Smooth muscle cell (in vitro differentiated cells): ENCODE measurements around the gene TBC1D23. TPM values are rescaled to one million over a fixed set of nuclear protein-coding genes. Genes with fewer than 3 reads are reported as not detected.

ENCODE experiments used
- DNase-seq: peaks from one replicate; lab custom pipeline; 2025; ENCODE audit not compliant: unreplicated experiment; lab: John Stamatoyannopoulos, UW
- H2AFZ ChIP-seq: fragments of 200-600 bp; sonication (generic); 2 replicates; pipeline ENCODE4 v1.6.0; 2016; ENCODE audit warnings: antibody characterized with exemption, low read depth, mild to moderate bottlenecking
- H3F3A ChIP-seq: fragments of 200-600 bp; sonication (generic); 2 replicates; pipeline ENCODE4 v1.6.0; 2017; ENCODE audit warnings: antibody characterized with exemption, low read depth
- H3K27ac ChIP-seq: fragments of 200-600 bp; sonication (generic); 2 replicates; pipeline ENCODE4 v1.5.1; 2016; ENCODE audit warnings: low read depth, mild to moderate bottlenecking
- H3K27me3 ChIP-seq: fragments of 200-600 bp; sonication (generic); 2 replicates; pipeline ENCODE4 v1.6.1; 2016; ENCODE audit warnings: low read depth, mild to moderate bottlenecking
- H3K36me3 ChIP-seq: fragments of 200-600 bp; sonication (generic); 2 replicates; pipeline ENCODE4 v1.5.1; 2016; ENCODE audit warnings: low read depth
- H3K4me1 ChIP-seq: fragments of 200-600 bp; sonication (generic); 2 replicates; pipeline ENCODE4 v1.5.1; 2016; ENCODE audit warnings: low read depth
- H3K4me2 ChIP-seq: fragments of 200-600 bp; sonication (generic); 2 replicates; pipeline ENCODE4 v1.6.0; 2016; ENCODE audit warnings: mild to moderate bottlenecking
- H3K4me3 ChIP-seq: fragments of 200-600 bp; sonication (generic); 2 replicates; pipeline ENCODE4 v1.5.1; 2016; ENCODE audit warnings: mild to moderate bottlenecking
- H3K79me2 ChIP-seq: fragments of 200-600 bp; sonication (generic); 2 replicates; pipeline ENCODE4 v1.6.0; 2016; ENCODE audit warnings: low read depth, mild to moderate bottlenecking
- H3K9ac ChIP-seq: fragments of 200-600 bp; sonication (generic); 2 replicates; pipeline ENCODE4 v1.6.0; 2016; ENCODE audit warnings: low read depth
- H3K9me3 ChIP-seq: fragments of 200-600 bp; sonication (generic); replicated peaks from 2 replicates; pipeline ENCODE4 v1.5.1; 2016; ENCODE audit warnings: low read depth
- H4K20me1 ChIP-seq: fragments of 200-600 bp; sonication (generic); 2 replicates; pipeline ENCODE4 v1.6.0; 2016; ENCODE audit warnings: low read depth
- WGBS: methylation state at CpG from one replicate; pipeline ENCODE4 v1.1.7; 2016; ENCODE audit warnings: low lambda C conversion rate; 5-methylcytosine and 5-hydroxymethylcytosine counted together
- polyA plus RNA-seq: library from polyadenylated mRNA; unstranded; fragments of >200 nt; fragmentation: Nextera tagmentation; extraction: Ambion mirVana; gene quantifications from 2 replicates; pipeline ENCODE4 v1.2.1, GENCODE V29; 2016
- total RNA-seq: library from RNA; depleted of rRNA; stranded (reverse); fragments of >200 nt; gene quantifications from 2 replicates; pipeline ENCODE4 v1.2.3, GENCODE V29; 2014
- TF ChIP-seq, protein P1 (sequence below): fragments of 200-600 bp; sonication (generic); IDR thresholded peaks from 2 replicates; pipeline ENCODE4 v1.5.1; 2017; ENCODE audit warnings: borderline replicate concordance, mild to moderate bottlenecking, antibody characterized with exemption; ENCODE audit not compliant: insufficient read depth, poor library complexity, severe bottlenecking

The TBC1D23 gene
- total and polyA plus RNA-seq, 2 experiments from 2014 or later: 36.0 to 77.7 TPM

DNA sequence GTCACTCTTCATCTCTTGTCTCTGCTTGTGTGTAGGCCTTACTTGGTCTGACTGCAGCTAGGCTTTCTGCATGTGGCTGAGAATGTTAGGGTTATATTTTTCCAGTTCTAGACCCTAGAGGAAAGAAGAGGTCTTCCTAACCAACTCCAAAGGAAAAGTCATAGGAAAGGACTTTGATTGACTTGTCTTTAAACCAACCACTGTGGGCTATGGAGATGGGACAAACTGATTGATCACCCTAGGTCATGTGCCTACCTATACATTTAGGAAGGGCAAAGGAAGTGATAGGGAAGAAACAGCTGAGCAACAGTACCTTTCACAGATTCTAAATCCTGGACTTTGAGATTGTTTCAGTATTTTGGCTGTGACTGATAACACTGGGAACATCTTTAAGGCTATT, 16.5 kb upstream of the TBC1D23 start:
- Histone ChIP-seq H3K9ac (no peak overlapping the region), H3K27me3 (no peaks in the 10 kb centered on the region), H3K4me1 (no peaks in the 10 kb centered on the region), H3K79me2 (no peaks in the 10 kb centered on the region), H3K36me3 (no peaks in the 10 kb centered on the region), H3K27ac (no peak overlapping the region), H3K4me3 (no peak overlapping the region), H4K20me1 (no peaks in the 10 kb centered on the region), H2AFZ (no peak overlapping the region), H3F3A (no peaks in the 10 kb centered on the region), H3K9me3 (no peaks in the 10 kb centered on the region), H3K4me2 (no peak overlapping the region)
- TF ChIP-seq, protein P1, sequence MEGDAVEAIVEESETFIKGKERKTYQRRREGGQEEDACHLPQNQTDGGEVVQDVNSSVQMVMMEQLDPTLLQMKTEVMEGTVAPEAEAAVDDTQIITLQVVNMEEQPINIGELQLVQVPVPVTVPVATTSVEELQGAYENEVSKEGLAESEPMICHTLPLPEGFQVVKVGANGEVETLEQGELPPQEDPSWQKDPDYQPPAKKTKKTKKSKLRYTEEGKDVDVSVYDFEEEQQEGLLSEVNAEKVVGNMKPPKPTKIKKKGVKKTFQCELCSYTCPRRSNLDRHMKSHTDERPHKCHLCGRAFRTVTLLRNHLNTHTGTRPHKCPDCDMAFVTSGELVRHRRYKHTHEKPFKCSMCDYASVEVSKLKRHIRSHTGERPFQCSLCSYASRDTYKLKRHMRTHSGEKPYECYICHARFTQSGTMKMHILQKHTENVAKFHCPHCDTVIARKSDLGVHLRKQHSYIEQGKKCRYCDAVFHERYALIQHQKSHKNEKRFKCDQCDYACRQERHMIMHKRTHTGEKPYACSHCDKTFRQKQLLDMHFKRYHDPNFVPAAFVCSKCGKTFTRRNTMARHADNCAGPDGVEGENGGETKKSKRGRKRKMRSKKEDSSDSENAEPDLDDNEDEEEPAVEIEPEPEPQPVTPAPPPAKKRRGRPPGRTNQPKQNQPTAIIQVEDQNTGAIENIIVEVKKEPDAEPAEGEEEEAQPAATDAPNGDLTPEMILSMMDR: no peak
- DNase-seq: no peak

DNA sequence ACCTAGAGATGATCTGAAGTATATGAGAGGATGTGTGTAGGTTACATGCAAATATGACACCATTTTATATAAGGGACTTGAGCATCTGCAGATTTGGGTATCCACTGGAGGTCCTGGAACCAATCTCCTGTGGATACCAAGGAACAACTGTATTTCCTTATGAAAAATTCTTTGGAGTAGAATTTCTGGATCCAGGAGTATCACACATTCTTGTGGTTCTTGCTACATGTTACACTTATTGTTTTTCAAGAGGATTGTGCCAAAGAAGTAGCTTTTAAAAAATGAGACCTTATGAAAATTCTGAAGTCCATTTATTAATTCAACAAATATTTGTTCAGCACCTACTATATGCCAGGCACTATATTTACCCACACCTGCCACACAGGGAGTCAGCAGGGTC, 15.7 kb upstream of the TBC1D23 start:
- no peaks in the 10 kb centered on the region for H3K79me2 ChIP-seq
- no peaks in the 10 kb centered on the region for H3K4me1 ChIP-seq
- no peak overlapping the region for H3K4me2 ChIP-seq
- H3K36me3 ChIP-seq: no peaks in the 10 kb centered on the region
- no peak overlapping the region for H3K4me3 ChIP-seq
- H4K20me1 ChIP-seq: no peaks in the 10 kb centered on the region
- no peaks in the 10 kb centered on the region for H3K27me3 ChIP-seq
- no peaks in the 10 kb centered on the region for H3F3A ChIP-seq
- no peak for DNase-seq
- no peak overlapping the region for H2AFZ ChIP-seq
- no peak overlapping the region for H3K27ac ChIP-seq
- H3K9me3 ChIP-seq: no peaks in the 10 kb centered on the region
- H3K9ac ChIP-seq: no peak overlapping the region
- TF ChIP-seq, protein P1: no peak

DNA sequence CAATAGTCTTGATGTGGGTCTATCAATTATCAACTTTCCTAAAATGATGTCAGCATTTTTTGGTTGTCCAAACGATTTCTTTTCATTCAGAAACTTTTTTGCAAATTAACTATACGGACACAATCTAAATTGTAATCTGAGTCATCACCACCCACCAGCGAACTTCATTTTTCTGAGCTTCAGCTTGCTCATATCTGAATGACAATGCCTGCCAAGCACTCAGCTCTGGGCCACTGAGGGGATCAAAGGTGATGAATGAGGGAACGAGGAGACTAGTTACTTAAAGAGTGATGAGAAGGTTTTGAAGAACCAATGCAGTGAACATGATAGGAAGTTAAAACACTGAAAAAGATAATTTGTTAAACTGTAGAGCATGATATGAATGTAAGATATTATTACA, 14.9 kb upstream of the TBC1D23 start:
- TF ChIP-seq, protein P1: no peak
- Histone ChIP-seq H3K27me3 (no peaks in the 10 kb centered on the region), H3F3A (no peaks in the 10 kb centered on the region), H3K36me3 (no peaks in the 10 kb centered on the region), H3K4me2 (no peak overlapping the region), H4K20me1 (no peaks in the 10 kb centered on the region), H3K9me3 (no peaks in the 10 kb centered on the region), H3K27ac (no peak overlapping the region), H3K9ac (no peak overlapping the region), H3K4me1 (no peaks in the 10 kb centered on the region), H3K79me2 (no peaks in the 10 kb centered on the region), H3K4me3 (no peak overlapping the region), H2AFZ (no peak overlapping the region)
- WGBS: 32% methylated on average over 4 of the region's 4 CpGs
- DNase-seq: no peak

DNA sequence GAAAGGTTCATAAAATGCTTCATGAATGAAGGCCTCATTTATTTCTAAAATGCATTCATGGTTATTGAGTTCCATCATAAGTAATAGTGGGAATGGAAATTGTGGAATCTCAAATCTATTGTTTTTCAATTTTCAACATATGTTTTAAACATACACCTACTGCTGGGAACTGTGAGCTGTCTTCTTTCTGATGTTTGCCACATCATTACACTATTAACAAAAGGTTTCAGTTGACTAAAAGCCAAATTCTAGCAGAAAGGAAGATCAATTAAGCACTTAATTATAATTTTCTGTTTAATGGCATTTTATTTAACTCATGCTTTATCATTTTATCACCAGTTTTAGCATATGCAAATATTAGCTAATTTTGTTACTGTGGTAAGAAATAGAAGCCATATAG, 13.8 kb upstream of the TBC1D23 start:
- TF ChIP-seq, protein P1: no peak
- Histone ChIP-seq H3K9me3 (no peaks in the 10 kb centered on the region), H3K27ac (no peak overlapping the region), H4K20me1 (no peaks in the 10 kb centered on the region), H3K36me3 (no peaks in the 10 kb centered on the region), H3K9ac (no peak overlapping the region), H3K79me2 (no peaks in the 10 kb centered on the region), H2AFZ (no peak overlapping the region), H3F3A (no peaks in the 10 kb centered on the region), H3K4me3 (no peak overlapping the region), H3K27me3 (no peaks in the 10 kb centered on the region), H3K4me2 (no peak overlapping the region), H3K4me1 (no peaks in the 10 kb centered on the region)
- no peak for DNase-seq
